K562 (cell line): ENCODE data around the gene CENPT. TPM values are rescaled to one million over a fixed set of nuclear protein-coding genes. Genes with fewer than 3 reads are reported as not detected.

Source experiments
- CHCHD3 ChIP-seq: fragments of 250-450 bp; sonication (Bioruptor Pico); IDR thresholded peaks from 2 replicates; pipeline ENCODE4 v2.1.2; 2022; ENCODE audit warnings: mild to moderate bottlenecking
- CLOCK ChIP-seq: fragments of 250-450 bp; sonication (Bioruptor Pico); IDR thresholded peaks from 2 replicates; pipeline ENCODE4 v1.4.0; 2020; ENCODE audit warnings: mild to moderate bottlenecking, moderate library complexity, borderline replicate concordance
- MAZ ChIP-seq, 2 experiments: fragments of 450-650 bp in 1 of 2; sonication (generic) in 1 of 2; formaldehyde crosslinking; IDR thresholded peaks in 1 of 2; conservative IDR thresholded peaks in 1 of 2; 2 replicates each; pipeline versions ENCODE4 v1.4.0 to v1.5.0; 2020; ENCODE audit warnings: mild to moderate bottlenecking in 1 of 2, missing genetic modification reagents in 1 of 2
- NFE2 ChIP-seq: IDR thresholded peaks from 2 replicates; pipeline ENCODE4 v1.6.1; 2014; ENCODE audit warnings: antibody characterized with exemption, low read depth
- RUNX1 ChIP-seq: sonication (generic); IDR thresholded peaks from 2 replicates; pipeline ENCODE4 v1.6.1; 2016; ENCODE audit warnings: antibody characterized with exemption, low read depth
- SNIP1 ChIP-seq: fragments of 450-650 bp; IDR thresholded peaks from 2 replicates; pipeline ENCODE4 v1.7.1; 2017; ENCODE audit warnings: low read depth, mild to moderate bottlenecking
- TAF9B ChIP-seq: fragments of 450-650 bp; IDR thresholded peaks from 2 replicates; pipeline ENCODE4 v1.6.1; 2018; ENCODE audit warnings: mild to moderate bottlenecking; ENCODE audit not compliant: partially characterized antibody
- polyA plus RNA-seq, 8 experiments: library from polyadenylated mRNA; depleted of rRNA in 4 of 8; stranded (reverse) in 5 of 8; unstranded in 3 of 8; fragments of >200 nt; fragmentation: Nextera tagmentation in 2 of 8; fragmentation: Illumina TruSeq in 1 of 8; extraction: Ambion mirVana in 2 of 8; extraction: Trizol in 1 of 8; gene quantifications; 2 replicates each; pipeline versions ENCODE4 v1.2.1 to v1.2.3, GENCODE V29; 2011 to 2014; ENCODE audit warnings: inconsistent platforms in 1 of 8, missing spikeins in 1 of 8
- total RNA-seq, 7 experiments: library from RNA; depleted of rRNA in 6 of 7; stranded (reverse); fragments of >200 nt in 6 of 7; fragmentation: Illumina TruSeq in 2 of 7; extraction: Trizol in 2 of 7; gene quantifications; 2 replicates each; pipeline versions ENCODE4 v1.2.1 to v1.2.3, GENCODE V29; 2011 to 2021; ENCODE audit warnings: low replicate concordance in 1 of 7

The CENPT gene
- total and polyA plus RNA-seq, 9 of the 15 experiments (the other 6 are each of a cell fraction or from before 2014, with no cell fraction given): 3.6 to 94.2 (median 44.1) TPM

- peak in 1 of 2 experiments; percentile 65; a peak in 3 of 4 replicates for TF ChIP-seq MAZ (CRISPR knock-in tag; conservative IDR thresholded peaks at IDR 0.05 in 1 of 2, IDR thresholded peaks at IDR 0.05 in 1 of 2)
- no peak for TF ChIP-seq CHCHD3 (CRISPR knock-in tag)
- peak; percentile 75 for TF ChIP-seq TAF9B
- peak; percentile 10; the same call in 1 of the 2 replicates for TF ChIP-seq NFE2
- peak; percentile 49; the same call in 1 of the 2 replicates for TF ChIP-seq RUNX1
- TF ChIP-seq CLOCK (CRISPR knock-in tag): no peak
- TF ChIP-seq SNIP1: no peak
Observed at GRCh38 chr16:67833415-67834241, 13.9 kb downstream of the CENPT start (continued).
